SW 1271 (cell line): Measurements from ENCODE around the gene HUNK.
"Not testable (repeated sequence)": the region's sequence is repeated elsewhere in the genome, so short reads cannot be mapped to it uniquely, and the experiment has no call there.

Experiments used
- DNase-seq, 2 experiments: peaks; one replicate each; lab custom pipeline; 2025; lab: John Stamatoyannopoulos, UW

Gene HUNK

DNA sequence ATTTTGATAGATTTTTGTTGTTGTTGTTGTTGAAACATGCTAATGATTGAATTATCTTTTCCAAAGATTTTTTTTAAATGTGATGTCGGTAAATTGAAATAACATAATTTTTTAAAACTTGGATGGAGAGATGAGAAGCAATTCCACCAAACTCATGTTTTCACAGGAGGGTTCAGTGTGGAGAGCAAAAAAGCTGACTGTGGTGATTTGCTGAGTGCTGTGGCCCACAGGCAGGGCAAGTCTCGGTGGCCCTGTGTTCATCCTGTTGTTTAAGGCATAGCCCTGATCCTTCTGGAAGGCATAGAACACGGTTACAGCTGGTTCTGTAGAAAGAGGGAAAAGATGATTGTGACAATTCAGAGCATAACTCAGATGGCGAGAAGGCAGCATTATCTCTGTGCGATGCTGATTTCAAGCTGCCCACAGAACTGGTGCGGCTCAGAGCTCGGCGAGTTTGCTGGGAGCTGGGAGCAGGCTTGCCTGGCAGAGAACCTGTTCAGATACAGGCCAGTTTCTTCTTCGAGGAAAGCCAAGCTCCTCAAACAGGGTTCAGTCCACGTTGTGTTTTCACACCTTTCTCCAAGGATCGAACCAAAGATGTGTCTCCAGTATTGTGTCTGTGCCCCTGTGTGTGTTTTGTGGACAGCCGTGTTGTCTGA lies 127.1 kb downstream of the HUNK start:
- DNase-seq, result no peak

GRCh38 chr21:32001390-32001789 lies 128.6 kb downstream of the HUNK start:
- no peak for DNase-seq

- no peak for DNase-seq
These were observed 130.6 kb downstream of the HUNK start for GRCh38 chr21:32003411-32003810.

DNA sequence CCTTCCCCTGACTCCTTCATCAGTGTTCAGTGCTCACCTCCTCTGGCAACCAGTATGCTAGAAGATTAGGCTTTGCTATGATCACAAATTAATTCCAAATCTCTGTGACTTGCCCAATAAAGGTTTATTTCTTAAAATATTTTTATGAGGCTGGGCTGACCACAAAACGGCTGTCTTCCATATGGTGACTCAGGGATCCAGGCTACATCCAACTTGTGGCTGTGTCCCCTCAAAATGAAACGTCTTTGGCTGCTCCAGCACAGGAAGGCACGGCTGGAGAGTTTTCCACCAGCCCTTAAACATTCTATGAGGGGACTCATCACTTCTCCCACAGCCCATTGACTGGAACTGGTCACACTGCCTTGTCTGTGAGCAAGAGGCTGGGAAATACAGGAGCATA lies 131.5 kb downstream of the HUNK start:
- DNase-seq, result no peak

DNA sequence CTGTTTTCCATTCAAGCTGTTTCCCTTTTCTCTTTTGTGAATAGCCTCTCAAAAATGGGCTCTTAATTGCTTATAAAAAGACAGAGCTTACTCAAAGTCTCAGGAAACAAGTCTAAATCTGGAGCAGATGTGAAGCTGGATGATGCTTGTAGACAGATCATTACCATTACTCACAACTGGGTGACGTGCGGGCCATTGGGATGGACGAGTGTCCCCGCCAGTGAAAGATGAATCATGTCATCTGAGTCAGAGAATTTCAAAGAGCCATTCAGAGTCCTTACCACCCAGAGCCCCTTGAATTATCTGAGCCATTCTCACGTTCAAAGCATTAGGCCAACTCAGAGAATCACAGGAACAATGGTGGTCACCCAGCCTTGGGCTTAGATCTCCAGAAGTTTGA lies 134.6 kb downstream of the HUNK start:
- DNase-seq, result no peak

DNA sequence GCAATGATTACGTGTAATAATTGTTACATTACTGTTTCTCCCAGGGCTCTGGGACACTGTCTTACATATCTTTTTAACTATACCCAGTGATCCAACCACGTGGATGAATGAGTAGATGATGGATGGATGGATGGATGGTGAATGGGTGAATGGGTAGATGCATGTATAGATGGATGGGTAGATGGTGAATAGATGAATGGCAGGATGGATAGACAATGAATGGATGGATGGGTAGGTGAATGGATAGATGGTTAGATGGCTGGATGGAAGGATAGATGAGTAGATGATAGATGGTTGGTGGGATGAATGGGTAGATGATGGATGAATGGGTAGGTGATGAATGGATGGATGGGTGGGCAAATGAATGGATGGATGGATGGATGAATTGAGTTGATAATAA lies 135.9 kb downstream of the HUNK start:
- DNase-seq, result no peak

DNA sequence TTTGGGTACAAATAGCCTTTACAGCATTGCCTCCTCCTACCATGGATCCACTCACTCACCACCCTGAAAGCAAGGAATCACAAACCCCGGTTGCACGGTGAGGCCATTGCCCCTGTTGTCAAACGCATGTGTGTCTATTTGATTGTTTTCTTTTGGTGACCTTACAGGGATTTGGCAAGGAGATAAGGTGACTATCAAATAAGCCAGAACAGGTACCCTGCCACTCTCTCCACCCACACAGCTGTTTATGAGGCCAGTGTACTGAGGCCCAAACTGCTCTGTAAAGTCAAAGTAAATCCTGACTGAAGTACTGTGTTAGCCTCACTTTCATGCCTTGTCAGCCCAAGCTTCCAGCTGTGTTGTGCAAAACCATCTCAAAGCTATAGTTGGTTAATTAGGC lies 136.4 kb downstream of the HUNK start:
- no peak for DNase-seq

DNA sequence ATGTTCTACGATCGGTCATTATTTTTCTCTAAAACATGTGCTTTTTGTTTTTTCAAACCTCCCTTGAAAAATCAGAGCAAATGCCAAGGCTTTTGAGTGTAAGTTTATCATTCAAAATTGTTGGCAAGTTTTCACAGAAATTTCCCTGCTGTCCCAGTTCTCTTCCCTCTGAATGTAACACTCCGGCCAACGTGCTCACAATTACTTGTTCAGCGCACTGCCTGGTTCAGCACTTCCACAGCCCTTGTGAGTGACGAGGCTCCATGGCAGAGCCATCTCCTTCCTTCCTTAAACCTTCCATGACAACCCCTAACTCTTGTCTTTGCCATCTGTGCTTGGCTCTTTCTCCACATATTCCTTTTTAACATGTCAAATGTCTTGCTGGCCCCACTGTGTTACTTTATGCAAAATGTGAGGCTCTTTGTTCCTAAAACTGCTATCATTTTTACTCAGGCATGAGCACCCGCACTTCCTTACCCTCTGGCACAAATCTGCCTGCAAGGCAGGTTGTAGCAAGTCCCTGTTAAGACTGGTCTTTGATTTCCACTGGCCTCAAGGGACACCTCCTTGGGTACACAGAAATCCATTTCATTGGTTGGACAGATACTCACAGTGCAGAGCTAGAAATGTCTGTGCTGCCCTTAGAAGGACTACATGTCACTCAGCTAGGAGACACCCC lies 142.8 kb downstream of the HUNK start:
- DNase-seq, result no peak

GRCh38 chr21:32018381-32018780 lies 145.6 kb downstream of the HUNK start:
- DNase-seq, result no peak

DNA sequence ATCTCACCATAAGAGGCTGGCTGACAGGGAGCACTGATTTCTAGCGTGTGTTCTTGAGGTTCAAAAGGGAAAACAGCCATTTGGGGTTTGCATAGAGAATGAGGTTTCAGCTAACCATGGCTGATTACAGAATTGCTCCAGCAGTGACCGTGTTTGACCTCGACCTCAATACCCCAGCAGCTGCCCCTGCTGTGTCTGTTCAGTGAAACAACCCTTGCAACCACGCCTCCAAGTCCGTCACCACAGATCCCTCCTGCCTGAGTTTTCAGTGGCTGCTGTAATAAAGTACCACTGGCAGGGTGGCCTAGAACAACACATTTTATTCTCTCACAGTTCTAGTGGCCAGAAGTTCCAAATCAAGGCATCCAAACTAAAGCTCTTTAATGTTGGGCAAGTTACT lies 147.7 kb downstream of the HUNK start:
- no peak for DNase-seq

DNA sequence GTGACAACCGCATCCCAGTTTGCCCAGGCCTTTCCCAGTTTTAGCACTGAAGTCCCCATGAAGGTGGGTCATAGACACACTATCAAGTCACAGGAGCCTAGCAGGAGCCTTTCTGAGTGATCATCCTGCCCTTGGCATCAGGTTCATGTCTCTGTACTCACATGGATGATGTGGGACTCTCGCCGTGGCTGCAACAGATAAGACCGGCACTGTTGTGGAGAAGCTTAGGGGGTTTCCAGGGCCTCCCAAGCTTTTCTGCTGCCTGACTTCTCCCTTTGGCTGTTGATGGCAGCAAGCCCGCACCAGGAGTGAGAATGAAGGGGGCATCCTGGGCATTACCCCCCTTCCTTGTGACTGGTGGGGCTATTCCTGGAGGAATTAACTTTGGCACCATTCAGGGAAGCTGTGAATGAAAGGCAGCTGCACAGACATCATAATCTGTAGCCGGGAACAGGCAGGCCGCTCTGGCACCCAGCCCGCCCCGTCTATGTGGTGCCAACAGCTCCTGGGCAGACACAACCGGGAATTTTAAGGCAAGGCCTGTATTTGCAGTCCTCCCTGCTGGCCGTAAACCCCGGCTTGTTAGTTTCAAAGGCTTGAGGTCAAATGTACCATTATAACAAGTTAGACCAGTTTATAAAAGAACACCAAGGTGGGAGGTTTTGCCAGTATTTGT lies 148.6 kb downstream of the HUNK start:
- no peak for DNase-seq

- no peak for DNase-seq
These were observed 149.3 kb downstream of the HUNK start for GRCh38 chr21:32022146-32022545.

DNA sequence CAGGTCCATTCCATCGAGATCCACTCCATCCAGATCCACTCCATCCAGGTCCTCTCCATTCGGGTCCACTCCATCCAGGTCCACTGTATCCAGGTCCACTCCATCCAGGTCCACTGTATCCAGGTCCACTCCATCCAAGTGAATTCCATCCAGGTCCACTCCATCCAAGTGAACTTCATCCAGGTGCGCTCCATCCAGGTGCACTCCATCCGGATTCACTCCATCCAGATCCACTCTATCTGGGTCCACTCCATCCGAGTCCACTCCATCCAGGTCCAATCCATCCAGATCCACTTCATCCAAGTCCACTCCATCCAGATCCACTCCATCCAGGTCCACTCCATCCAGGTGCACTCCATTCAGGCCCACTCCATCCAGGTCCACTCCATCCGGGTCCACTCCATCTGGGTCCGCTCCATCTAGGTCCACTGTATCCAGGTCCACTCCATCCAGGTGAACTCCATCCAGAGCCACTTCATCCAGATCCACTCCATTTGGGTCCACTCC lies 157.4 kb downstream of the HUNK start:
- DNase-seq, result no peak

DNA sequence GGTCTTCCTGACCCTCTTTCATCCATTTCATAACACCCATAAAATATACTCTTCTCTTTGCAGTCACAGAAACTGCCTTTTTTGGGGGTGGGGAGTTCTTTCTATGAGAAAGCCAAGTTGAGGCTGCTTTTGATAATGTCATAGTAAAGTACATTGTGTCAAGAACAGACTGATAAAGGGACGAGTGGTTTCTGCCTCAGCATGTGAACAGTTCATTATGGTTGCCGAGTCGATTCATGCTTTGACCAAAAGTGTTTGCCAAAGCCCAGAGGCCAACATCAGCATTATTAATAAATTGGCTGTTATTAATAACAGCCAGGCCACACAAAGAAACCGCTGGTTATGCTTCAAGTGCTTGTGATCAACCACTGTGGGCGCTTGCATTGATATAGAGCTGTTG lies 162.0 kb downstream of the HUNK start:
- no peak for DNase-seq

DNA sequence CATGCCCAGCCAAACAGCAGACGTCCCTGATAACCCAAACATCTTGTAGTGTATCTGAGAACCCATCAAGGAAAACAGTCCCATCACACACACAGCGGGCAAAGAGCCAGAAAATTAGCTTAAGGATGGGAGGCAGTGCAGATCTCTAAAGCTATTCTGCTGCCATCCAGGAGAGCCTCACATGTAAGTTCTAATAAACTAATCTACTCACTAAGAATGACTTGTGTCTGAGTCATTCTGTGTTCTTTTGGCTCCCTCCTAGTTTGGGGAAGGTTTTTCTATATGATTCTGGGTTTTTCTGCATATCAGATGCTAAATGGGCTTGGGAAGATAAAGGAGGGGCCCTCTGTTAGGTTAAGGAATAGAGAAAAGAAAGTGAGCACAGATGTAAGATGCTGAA lies 162.8 kb downstream of the HUNK start:
- DNase-seq, result no peak

GRCh38 chr21:32036756-32037155 lies 163.9 kb downstream of the HUNK start:
- no peak for DNase-seq

GRCh38 chr21:32038751-32039150 lies 165.9 kb downstream of the HUNK start:
- DNase-seq, result not testable (repeated sequence)

DNA sequence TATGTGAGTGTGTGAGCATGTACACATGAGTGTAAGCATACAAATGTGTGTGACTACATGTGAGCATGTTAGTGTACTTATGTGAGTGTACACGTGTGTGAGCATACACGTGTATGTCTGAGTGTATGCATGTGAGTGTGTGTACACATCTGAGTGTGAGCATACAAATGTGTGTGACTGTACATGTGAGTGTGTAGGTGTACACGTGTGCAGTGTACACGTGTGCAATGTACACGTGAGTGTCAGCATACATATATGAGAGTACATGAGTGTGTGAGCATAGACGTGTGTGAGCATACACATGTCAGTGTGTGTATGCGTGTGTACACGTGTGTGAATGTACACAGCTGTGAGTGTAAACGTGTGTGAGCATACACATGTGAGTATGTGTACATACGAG lies 170.6 kb downstream of the HUNK start:
- DNase-seq, result no peak

GRCh38 chr21:32044205-32045180 lies 171.7 kb downstream of the HUNK start:
- DNase-seq, result no peak

DNA sequence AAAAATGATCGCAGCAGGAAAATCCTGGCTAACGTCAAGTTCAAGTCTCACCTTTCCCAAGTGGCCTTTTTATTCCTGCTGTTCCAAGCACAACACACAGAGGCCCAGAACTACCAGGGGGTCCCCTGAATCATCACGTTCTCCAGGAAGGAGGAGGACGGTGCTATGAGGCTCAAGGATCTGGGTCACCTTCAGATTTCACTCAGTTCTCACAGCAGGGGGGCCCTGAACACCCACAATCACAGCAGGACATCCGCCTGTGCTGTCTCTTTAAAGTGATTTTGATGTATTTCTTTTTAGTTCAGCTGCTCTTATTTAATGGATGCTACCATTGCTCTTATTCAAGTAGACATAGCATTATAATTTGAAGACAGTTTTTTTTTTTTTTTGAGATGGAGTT lies 173.4 kb downstream of the HUNK start:
- DNase-seq, result no peak

DNA sequence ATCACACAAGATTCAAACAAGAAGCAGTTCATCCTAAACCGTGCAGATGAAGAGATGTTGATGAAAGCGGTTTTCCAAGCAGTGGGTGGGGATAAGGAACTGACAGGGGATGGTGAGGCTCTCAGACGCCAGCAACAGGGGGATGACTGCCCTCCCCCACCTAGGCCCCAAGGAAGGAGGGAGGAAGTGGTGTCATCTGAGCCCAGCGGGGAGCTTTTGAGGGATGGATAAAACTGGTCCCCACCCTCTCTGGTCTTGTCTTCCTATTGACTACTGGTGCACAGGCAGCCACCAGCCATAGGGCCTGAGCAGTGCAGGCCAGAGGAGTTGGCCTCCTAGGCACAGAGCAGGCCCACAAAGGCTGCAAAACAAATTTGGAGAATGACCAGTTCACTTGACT lies 175.5 kb downstream of the HUNK start:
- no peak for DNase-seq
